Panc1 (cell line): ENCODE measurements around the gene GNG7. TPM values are rescaled to one million over a fixed set of nuclear protein-coding genes. Genes with fewer than 3 reads are reported as not detected.

Experiments
- ATAC-seq: fragments of 200-7000 bp; cut with Tn5 transposase; 2 replicates; pipeline ENCODE4 v1.9.1; 2020; ENCODE audit warnings: mild to moderate bottlenecking, moderate library complexity
- BruUV-seq: library from RNA; stranded (reverse); fragments of 400-500 nt; replicated peaks from 2 replicates; lab custom pipeline; 2021; lab: Mats Ljungman, UMichigan
- CTCF ChIA-PET: fragments of 300-600 bp; sonication (Branson Sonifier 250); formaldehyde crosslinking; loops from one replicate; lab custom pipeline; 2022; ENCODE audit warnings: antibody characterized with exemption; lab: Charles Lee
- POLR2A ChIA-PET: fragments of 300-600 bp; sonication (Branson Sonifier 250); formaldehyde crosslinking; loops from one replicate; lab custom pipeline; 2022; ENCODE audit warnings: antibody characterized with exemption; lab: Charles Lee
- DNase-seq: peaks from one replicate; pipeline ENCODE4 v3.0.0-alpha.2; 2010; ENCODE audit warnings: low read depth, low spot score
- H3K27ac ChIP-seq: 2 replicates; pipeline ENCODE4 v1.5.1; 2011; ENCODE audit warnings: mild to moderate bottlenecking, low read length, inconsistent platforms
- H3K27me3 ChIP-seq: fragments of 200-500 bp; sonication (Bioruptor generic); 2 replicates; pipeline ENCODE4 v1.6.0; 2014; ENCODE audit warnings: low read length, inconsistent platforms; ENCODE audit not compliant: control insufficient read depth, insufficient read depth
- H3K36me3 ChIP-seq: fragments of 200-500 bp; sonication (Bioruptor generic); 2 replicates; pipeline ENCODE4 v1.5.1; 2014; ENCODE audit warnings: inconsistent platforms, mild to moderate bottlenecking, low read length, moderate library complexity; ENCODE audit not compliant: control insufficient read depth, insufficient read depth
- H3K4me1 ChIP-seq: 2 replicates; pipeline ENCODE4 v1.5.1; 2011; ENCODE audit warnings: inconsistent platforms, mild to moderate bottlenecking, low read length, moderate library complexity; ENCODE audit not compliant: control insufficient read depth, insufficient read depth
- H3K4me3 ChIP-seq, 2 experiments: 2 replicates each; pipeline ENCODE4 v1.5.1; 2011 to 2012; ENCODE audit warnings: low read depth in 2 of 2, low read length in 2 of 2, mild to moderate bottlenecking in 2 of 2, inconsistent platforms in 1 of 2, moderate library complexity in 1 of 2
- H3K9me3 ChIP-seq: fragments of 200-500 bp; sonication (Bioruptor generic); 2 replicates; pipeline ENCODE4 v1.5.1; 2014; ENCODE audit warnings: low read depth, mild to moderate bottlenecking, inconsistent platforms, low read length, moderate library complexity; ENCODE audit not compliant: control insufficient read depth, insufficient read depth
- CTCF ChIP-seq: fragments of 450-650 bp; IDR thresholded peaks from 2 replicates; pipeline ENCODE4 v1.5.1; 2017; ENCODE audit warnings: mild to moderate bottlenecking
- POLR2AphosphoS5 ChIP-seq: IDR thresholded peaks from 2 replicates; pipeline ENCODE4 v1.6.1; 2012; ENCODE audit warnings: mild to moderate bottlenecking, low read depth, low read length, moderate library complexity
- REST ChIP-seq, 2 experiments: IDR thresholded peaks; 2 replicates each; pipeline ENCODE4 v1.6.1; 2011 to 2012; ENCODE audit warnings: low read depth in 2 of 2, control low read depth in 1 of 2, low read length in 1 of 2, mild to moderate bottlenecking in 1 of 2, moderate library complexity in 1 of 2; ENCODE audit not compliant: insufficient read depth in 1 of 2
- SIN3A ChIP-seq: IDR thresholded peaks from 2 replicates; pipeline ENCODE4 v1.6.1; 2012; ENCODE audit warnings: low read depth, mild to moderate bottlenecking, low read length, moderate library complexity, borderline replicate concordance; ENCODE audit not compliant: insufficient read depth
- TCF7L2 ChIP-seq: IDR thresholded peaks from 2 replicates; pipeline ENCODE4 v1.6.1; 2011; ENCODE audit warnings: mild to moderate bottlenecking, low read depth, low read length, inconsistent platforms
- in situ Hi-C: cut with HindIII; loops from 2 replicates; pipeline ENCODE4 v1.10.0; 2016; ENCODE audit warnings: low sequenced_read_pairs, low pct_unique_long_range_greater_than_20kb
- intact Hi-C: fragments of 100-400 bp; cut with micrococcal nuclease; formaldehyde crosslinking; loops from one replicate; pipeline ENCODE4 v1.10.0; 2022; ENCODE audit not compliant: unreplicated experiment
- total RNA-seq: library from RNA; stranded (reverse); gene quantifications from one replicate; pipeline ENCODE4 v1.2.1, GENCODE V29; 2021; ENCODE audit not compliant: unreplicated experiment

The GNG7 gene
- total RNA-seq, 1 experiment from 2014 or later = 0.74 TPM

GRCh38 chr19:2590630-2591399 is 111.7 kb downstream of the GNG7 start:
- Histone ChIP-seq H3K27me3 (no peaks in the 10 kb centered on the region), H3K9me3 (no peaks in the 10 kb centered on the region), H3K4me3 (no peak overlapping the region), H3K4me1 (no peaks in the 10 kb centered on the region; the same call in 1 of the 2 replicates), H3K27ac (no peak overlapping the region), H3K36me3 (no peaks in the 10 kb centered on the region)
- intact Hi-C loops (no loop called here), in situ Hi-C loops (no loop called here)
- TF ChIP-seq REST (IDR thresholded peaks at IDR 0.05; ENCODE audit: insufficient read depth in 1 of 2, low read depth in 2 of 2, low read length in 1 of 2) (no peak), CTCF (no peak), TCF7L2 (no peak), SIN3A (no peak), POLR2AphosphoS5 (no peak)
- ChIA-PET CTCF (no interaction called here), POLR2A (no interaction called here)
- DNase-seq (no peak), ATAC-seq (no peak)
- no TSS peak for BruUV-seq

- Histone ChIP-seq H3K9me3 (no peaks in the 10 kb centered on the region), H3K4me3 (no peak overlapping the region), H3K27me3 (no peaks in the 10 kb centered on the region), H3K4me1 (no peaks in the 10 kb centered on the region; the same call in 1 of the 2 replicates), H3K36me3 (no peaks in the 10 kb centered on the region), H3K27ac (no peak overlapping the region)
- in situ Hi-C loops = no loop called here
- BruUV-seq = no TSS peak
- ATAC-seq = no peak
- no peak for DNase-seq
- TF ChIP-seq SIN3A = no peak
- TF ChIP-seq REST (IDR thresholded peaks at IDR 0.05; ENCODE audit: insufficient read depth in 1 of 2, low read depth in 2 of 2, low read length in 1 of 2) = no peak
- TF ChIP-seq POLR2AphosphoS5 = no peak
- no peak for TF ChIP-seq CTCF
- TF ChIP-seq TCF7L2 = no peak
- CTCF ChIA-PET = no interaction called here
- intact Hi-C loops = no loop called here
- POLR2A ChIA-PET = no interaction called here
These were observed 113.1 kb downstream of the GNG7 start for GRCh38 chr19:2589441-2589840.
